PC-3 (cell line): ENCODE measurements around the gene TMEM223.

Experiments
- CTCF ChIP-seq: fragments of 300-600 bp; sonication (generic); conservative IDR thresholded peaks from 2 replicates; pipeline ENCODE4 v1.5.1; 2017; ENCODE audit warnings: antibody characterized with exemption, low read depth, mild to moderate bottlenecking, low read length
- EZH2 ChIP-seq: fragments of 300-600 bp; sonication (generic); IDR thresholded peaks from one replicate; pipeline ENCODE4 v1.6.1; 2017; ENCODE audit warnings: antibody characterized with exemption, mild to moderate bottlenecking, low read length; ENCODE audit not compliant: unreplicated experiment
- EZH2phosphoT487 ChIP-seq: fragments of 300-600 bp; sonication (generic); IDR thresholded peaks from 2 replicates; pipeline ENCODE4 v1.6.1; 2018; ENCODE audit warnings: mild to moderate bottlenecking, antibody characterized with exemption, low read length, borderline replicate concordance

- TF ChIP-seq CTCF (no peak), EZH2 (no peak), EZH2phosphoT487 (no peak)
Measured at GRCh38 chr11:62770778-62771143, 21.0 kb downstream of the TMEM223 start.
